Urinary bladder (tissue), 4 donors: ENCODE results near the gene OR13C5. TPM values are rescaled to one million over a fixed set of nuclear protein-coding genes. Genes with fewer than 3 reads are reported as not detected.

ENCODE experiments used
- DNase-seq: peaks from one replicate; pipeline ENCODE4 v3.0.0-alpha.2; 2015; ENCODE audit errors: extremely low spot score
- H3K27ac ChIP-seq: one replicate; pipeline ENCODE4 v1.5.1; 2013; ENCODE audit warnings: low read depth, mild to moderate bottlenecking, moderate library complexity
- H3K36me3 ChIP-seq: one replicate; pipeline ENCODE4 v1.6.1; 2013; ENCODE audit warnings: mild to moderate bottlenecking, moderate library complexity; ENCODE audit not compliant: insufficient read depth
- H3K4me1 ChIP-seq: one replicate; pipeline ENCODE4 v1.6.1; 2013; ENCODE audit warnings: mild to moderate bottlenecking, moderate library complexity; ENCODE audit not compliant: insufficient read depth
- H3K4me3 ChIP-seq: one replicate; pipeline ENCODE4 v1.5.1; 2013; ENCODE audit warnings: low read depth, low read length
- WGBS: extraction: QIAGEN DNeasy Blood & Tissue Kit; methylation state at CpG from one replicate; pipeline ENCODE4 v1.1.7; 2013; 5-methylcytosine and 5-hydroxymethylcytosine counted together
- polyA plus RNA-seq: library from polyadenylated mRNA; stranded (reverse); fragments of 200-250 nt; gene quantifications from one replicate; pipeline ENCODE4 v1.2.3, GENCODE V29; 2013
- total RNA-seq: library from RNA; depleted of rRNA; stranded (reverse); fragments of >200 nt; gene quantifications from one replicate; pipeline ENCODE4 v1.2.3, GENCODE V29; 2014
- donor health status: healthy with polysubstance abuse.
- donor health status: healthy.

Gene OR13C5
- total and polyA plus RNA-seq, 2 donors = not detected

DNA sequence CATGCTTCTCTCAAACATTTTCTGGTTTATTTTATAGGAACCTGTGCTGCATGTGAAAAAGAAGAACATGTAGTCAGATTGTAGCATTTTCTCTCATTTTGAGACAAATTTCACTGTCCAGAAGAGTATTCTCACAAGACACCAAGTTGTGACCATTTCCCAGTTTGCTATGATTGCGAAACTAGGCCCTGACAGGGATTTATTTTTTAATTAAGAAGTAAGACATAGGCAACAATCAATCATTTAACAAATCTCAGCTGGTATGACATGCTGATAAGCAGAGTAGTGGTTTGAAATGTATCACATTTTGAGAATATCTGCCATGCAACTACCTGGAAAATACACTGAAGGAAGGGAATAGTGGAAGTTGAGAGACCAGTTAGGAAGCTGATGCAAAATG, 18.7 kb downstream of the OR13C5 start:
- no peak for DNase-seq
- Histone ChIP-seq H3K27ac (no peak overlapping the region), H3K36me3 (no peaks in the 10 kb centered on the region), H3K4me1 (no peaks in the 10 kb centered on the region), H3K4me3 (no peak overlapping the region)
- 89% methylated on average over 1 of the region's 1 CpG for WGBS

GRCh38 chr9:104577263-104577662, 21.9 kb downstream of the OR13C5 start:
- H3K4me3 ChIP-seq = no peak overlapping the region
- DNase-seq = no peak
- 77% methylated on average over 5 of the region's 5 CpGs for WGBS
- H3K4me1 ChIP-seq = no peaks in the 10 kb centered on the region
- H3K27ac ChIP-seq = no peak overlapping the region
- no peaks in the 10 kb centered on the region for H3K36me3 ChIP-seq

DNA sequence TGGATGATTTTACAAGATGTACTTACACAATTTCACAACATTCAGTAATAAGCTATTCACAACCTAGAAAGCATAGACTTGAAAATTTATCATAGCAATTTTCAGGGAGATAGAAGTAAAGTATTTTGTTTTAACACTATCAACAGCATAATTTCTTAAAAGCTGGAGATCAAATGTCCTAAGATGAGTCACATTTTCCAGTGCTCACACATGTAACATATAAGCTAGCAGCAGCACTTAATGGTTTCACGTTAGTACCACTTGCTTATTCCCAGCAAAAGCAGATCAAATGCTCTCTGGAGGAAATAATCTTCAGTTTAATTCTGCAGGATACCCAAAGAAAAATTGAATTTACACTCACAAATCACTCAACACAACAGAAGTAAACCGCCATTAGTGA, 23.8 kb downstream of the OR13C5 start:
- WGBS = 61% methylated on average over 2 of the region's 2 CpGs
- no peaks in the 10 kb centered on the region for H3K36me3 ChIP-seq
- H3K27ac ChIP-seq = no peak overlapping the region
- H3K4me3 ChIP-seq = no peak overlapping the region
- no peak for DNase-seq
- H3K4me1 ChIP-seq = no peaks in the 10 kb centered on the region

- Histone ChIP-seq H3K4me3 (no peak overlapping the region), H3K4me1 (no peaks in the 10 kb centered on the region), H3K36me3 (no peaks in the 10 kb centered on the region), H3K27ac (no peak overlapping the region)
- 64% methylated on average over 1 of the region's 1 CpG for WGBS
- no peak for DNase-seq
These were observed 26.6 kb downstream of the OR13C5 start for GRCh38 chr9:104572612-104573011.

DNA sequence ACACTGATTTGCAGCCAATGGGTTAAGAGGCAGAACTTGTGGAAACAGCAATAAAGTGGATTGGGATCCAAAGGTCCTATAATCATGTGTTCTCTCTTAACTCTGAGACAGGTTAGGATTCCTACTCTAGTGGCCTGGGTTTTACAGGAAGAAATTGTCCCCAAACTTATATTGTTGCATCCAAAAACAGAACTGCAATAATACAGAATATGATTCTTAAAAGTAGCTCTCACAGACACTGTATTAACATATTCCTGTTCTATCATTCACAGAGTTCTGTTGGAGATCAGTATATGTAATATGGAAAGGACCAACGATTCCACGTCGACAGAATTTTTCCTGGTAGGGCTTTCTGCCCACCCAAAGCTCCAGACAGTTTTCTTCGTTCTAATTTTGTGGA, 30.3 kb downstream of the OR13C5 start, which contains the start of gene OR13C8:
Gene OR13C8, plus strand, starts transcription at position 301 of the 400 bp plus-strand sequence. Its CDS starts 0 bp downstream, at position 301.
- 86% methylated on average over 4 of the region's 4 CpGs for WGBS
- DNase-seq = no peak
- Histone ChIP-seq H3K4me1 (no peaks in the 10 kb centered on the region), H3K36me3 (no peaks in the 10 kb centered on the region), H3K4me3 (no peak within 1 kb of the TSS), H3K27ac (no peak within 1 kb of the TSS)

- H3K36me3 ChIP-seq = no peaks in the 10 kb centered on the region
- H3K4me3 ChIP-seq = no peak overlapping the region
- DNase-seq = no peak
- no peak overlapping the region for H3K27ac ChIP-seq
- WGBS = 31% methylated on average over 1 of the region's 1 CpG
- H3K4me1 ChIP-seq = no peaks in the 10 kb centered on the region
These were observed 34.9 kb downstream of the OR13C5 start for GRCh38 chr9:104564358-104564757.

DNA sequence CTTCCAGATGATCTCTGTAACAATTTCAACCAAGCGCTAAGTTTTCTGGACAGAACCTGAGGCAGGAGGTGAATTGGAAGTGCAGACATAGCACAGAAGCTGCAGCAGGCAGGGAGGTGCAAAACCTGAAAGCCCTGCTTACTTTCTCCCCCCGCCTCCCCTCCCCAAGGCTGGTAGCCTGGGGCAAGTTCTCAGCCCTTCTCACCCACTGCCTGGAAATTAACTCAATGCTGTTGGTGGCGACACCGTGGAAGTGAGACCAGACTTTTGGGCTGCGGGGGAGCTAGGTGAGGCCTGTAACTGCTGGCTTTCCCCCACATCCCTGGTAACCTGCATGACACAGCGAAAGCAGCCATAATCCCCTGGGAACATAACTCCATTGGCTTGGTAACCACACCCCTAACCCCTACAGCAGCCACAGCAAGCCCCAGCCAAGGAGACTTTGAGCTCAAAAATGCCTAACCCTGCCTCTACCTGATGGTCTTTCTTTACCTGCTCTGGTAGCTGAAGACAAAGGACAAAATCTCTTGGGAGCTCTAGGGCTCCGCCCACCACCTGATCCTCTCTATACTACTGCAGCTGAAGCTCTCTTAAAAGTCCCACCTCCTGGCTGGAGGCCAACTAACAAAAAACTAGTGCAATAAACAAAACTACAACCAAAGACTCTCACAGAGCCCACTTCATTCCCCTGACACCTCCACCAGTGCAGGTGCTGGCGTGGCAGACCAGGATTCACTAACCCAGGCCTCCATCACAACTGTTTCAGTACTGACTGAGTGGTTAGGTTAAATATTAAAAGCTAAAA, 42.2 kb downstream of the OR13C5 start:
- Histone ChIP-seq H3K4me1 (no peaks in the 10 kb centered on the region), H3K36me3 (no peaks in the 10 kb centered on the region)
- WGBS = 86% methylated on average over 8 of the region's 8 CpGs

GRCh38 chr9:104555521-104555920, 43.7 kb downstream of the OR13C5 start:
- H3K4me3 ChIP-seq = no peak overlapping the region
- H3K36me3 ChIP-seq = no peaks in the 10 kb centered on the region
- H3K4me1 ChIP-seq = no peaks in the 10 kb centered on the region
- DNase-seq = no peak
- 91% methylated on average over 1 of the region's 1 CpG for WGBS
- H3K27ac ChIP-seq = no peak overlapping the region

More for the DNA sequence above, 42.2 kb downstream of the OR13C5 start:
- DNase-seq = no peak
- Histone ChIP-seq H3K4me3 (no peak overlapping the region), H3K27ac (no peak overlapping the region)

GRCh38 chr9:104553261-104553660, 46.0 kb downstream of the OR13C5 start:
- WGBS = 28% methylated on average over 1 of the region's 1 CpG
- Histone ChIP-seq H3K4me1 (no peaks in the 10 kb centered on the region), H3K4me3 (no peak overlapping the region), H3K36me3 (no peaks in the 10 kb centered on the region), H3K27ac (no peak overlapping the region)
- DNase-seq = no peak

Other genes with a start within 250 kb of the OR13C5 start
- gene OR13F1, start 95.2 kb downstream of the OR13C5 start, total RNA-seq = not detected
- not detected for gene OR13F1, start 95.2 kb downstream of the OR13C5 start, polyA plus RNA-seq
- not detected for gene OR13C4, start 72.2 kb downstream of the OR13C5 start, total RNA-seq
- gene OR13C4, start 72.2 kb downstream of the OR13C5 start, polyA plus RNA-seq = not detected
- not detected for gene OR13C3, start 62.6 kb downstream of the OR13C5 start, total RNA-seq
- not detected for gene OR13C3, start 62.6 kb downstream of the OR13C5 start, polyA plus RNA-seq
- not detected for gene OR13C8, start 30.2 kb downstream of the OR13C5 start, total RNA-seq
- gene OR13C8, start 30.2 kb downstream of the OR13C5 start, polyA plus RNA-seq = not detected
- not detected for gene OR13C2, start 6.2 kb upstream of the OR13C5 start, total RNA-seq
- gene OR13C2, start 6.2 kb upstream of the OR13C5 start, polyA plus RNA-seq = not detected
- 0.37 TPM for gene OR13C9, start 18.8 kb upstream of the OR13C5 start, total RNA-seq
- gene OR13C9, start 18.8 kb upstream of the OR13C5 start, polyA plus RNA-seq = not detected
- gene OR13D1, start 95.1 kb upstream of the OR13C5 start, total RNA-seq = not detected
- gene OR13D1, start 95.1 kb upstream of the OR13C5 start, polyA plus RNA-seq = not detected
- gene NIPSNAP3A, start 148.3 kb upstream of the OR13C5 start, total RNA-seq = 64.2 TPM
- 30.4 TPM for gene NIPSNAP3A, start 148.3 kb upstream of the OR13C5 start, polyA plus RNA-seq
- gene NIPSNAP3B, start 164.7 kb upstream of the OR13C5 start, total RNA-seq = 10.8 TPM
- gene NIPSNAP3B, start 164.7 kb upstream of the OR13C5 start, polyA plus RNA-seq = 2.9 TPM